Measurements from ENCODE around the gene PER2. TPM values are rescaled to one million over a fixed set of nuclear protein-coding genes. Genes with fewer than 3 reads are reported as not detected.
A peak's percentile ranks its signal among the peaks of the same experiment; 100 is the strongest.

The PER2 gene
- total RNA-seq, 1 donor from 2014 or later = 3.1 TPM

- DNase-seq (ENCODE audit: low read depth) = no peak
These were observed 18.7 kb downstream of the PER2 start for GRCh38 chr2:238269741-238270140.

- DNase-seq (ENCODE audit: low read depth) = no peak
These were observed 20.3 kb downstream of the PER2 start for GRCh38 chr2:238267884-238268680.

GRCh38 chr2:238267341-238267710 is 21.1 kb downstream of the PER2 start:
- DNase-seq (ENCODE audit: low read depth) = no peak

- DNase-seq (ENCODE audit: low read depth) = no peak
These were observed 22.8 kb downstream of the PER2 start for GRCh38 chr2:238265605-238266004.

- no peak for DNase-seq (ENCODE audit: low read depth)
These were observed 24.3 kb downstream of the PER2 start for GRCh38 chr2:238264072-238264460.

- DNase-seq (ENCODE audit: low read depth) = peak; percentile 97
These were observed 25.0 kb downstream of the PER2 start for GRCh38 chr2:238263204-238264071.

GRCh38 chr2:238262496-238263122 is 25.8 kb downstream of the PER2 start:
- DNase-seq (ENCODE audit: low read depth) = no peak

- DNase-seq (ENCODE audit: low read depth) = no peak
These were observed 26.6 kb downstream of the PER2 start for GRCh38 chr2:238261718-238262375.

GRCh38 chr2:238260883-238261282 is 27.5 kb downstream of the PER2 start:
- DNase-seq (ENCODE audit: low read depth) = no peak

- no peak for DNase-seq (ENCODE audit: low read depth)
These were observed 29.1 kb downstream of the PER2 start for GRCh38 chr2:238259061-238260020.

GRCh38 chr2:238257786-238258700 is 30.4 kb downstream of the PER2 start:
- DNase-seq (ENCODE audit: low read depth) = no peak

- peak; percentile 56 for DNase-seq (ENCODE audit: low read depth)
These were observed 31.8 kb downstream of the PER2 start for GRCh38 chr2:238256594-238257104.

- DNase-seq (ENCODE audit: low read depth) = no peak
These were observed 32.3 kb downstream of the PER2 start for GRCh38 chr2:238256111-238256510.

GRCh38 chr2:238255636-238256035 is 32.8 kb downstream of the PER2 start:
- DNase-seq (ENCODE audit: low read depth) = no peak

- peak; percentile 55 for DNase-seq (ENCODE audit: low read depth)
These were observed 33.3 kb downstream of the PER2 start for GRCh38 chr2:238255151-238255551.

GRCh38 chr2:238254095-238254723 is 34.2 kb downstream of the PER2 start:
- no peak for DNase-seq (ENCODE audit: low read depth)

- no peak for DNase-seq (ENCODE audit: low read depth)
These were observed 35.4 kb downstream of the PER2 start for GRCh38 chr2:238252766-238253630.

Data from myocyte (in vitro differentiated cells).